GM20000 (cell line): ENCODE data around the gene CD180.

Experiments
- DNase-seq: peaks from one replicate; pipeline ENCODE4 v3.0.0; 2012; ENCODE audit warnings: low spot score
- TF ChIP-seq, protein P1 (sequence below): IDR thresholded peaks from 2 replicates; pipeline ENCODE4 v1.5.1; 2012; ENCODE audit warnings: mild to moderate bottlenecking, control low read depth; ENCODE audit errors: extremely low read depth, missing control alignments

Gene CD180

DNA sequence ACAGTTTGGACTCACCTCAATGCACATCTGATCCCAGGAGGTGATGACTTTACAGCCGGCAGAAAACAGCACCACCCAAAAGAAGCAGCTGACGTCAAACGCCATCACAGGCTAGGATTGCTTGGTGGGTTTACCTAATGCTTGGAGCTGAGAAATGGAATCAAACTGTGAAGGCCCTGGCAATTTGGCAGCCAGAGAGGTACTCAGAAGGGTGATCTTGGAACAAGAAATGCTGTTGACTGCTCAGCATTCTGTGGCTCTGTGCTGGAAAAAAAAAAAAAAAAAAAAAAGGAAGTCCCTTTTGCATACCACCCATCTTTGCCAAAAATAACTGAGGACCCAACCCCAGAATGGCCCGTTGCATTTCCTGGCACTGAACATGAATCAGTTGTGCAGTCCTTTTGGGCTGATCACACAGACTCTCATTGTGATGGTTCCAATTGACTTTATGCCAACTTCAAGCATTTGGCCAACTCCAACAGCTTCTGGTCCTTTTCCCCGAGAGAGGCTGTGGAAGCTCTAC is at the start of gene CD180:
TSS of gene CD180 (minus strand) at position 263 of the 523 bp plus-strand sequence. CDS start at position 105, 158 bp downstream.
- DNase-seq = no peak
- TF ChIP-seq, protein P1, sequence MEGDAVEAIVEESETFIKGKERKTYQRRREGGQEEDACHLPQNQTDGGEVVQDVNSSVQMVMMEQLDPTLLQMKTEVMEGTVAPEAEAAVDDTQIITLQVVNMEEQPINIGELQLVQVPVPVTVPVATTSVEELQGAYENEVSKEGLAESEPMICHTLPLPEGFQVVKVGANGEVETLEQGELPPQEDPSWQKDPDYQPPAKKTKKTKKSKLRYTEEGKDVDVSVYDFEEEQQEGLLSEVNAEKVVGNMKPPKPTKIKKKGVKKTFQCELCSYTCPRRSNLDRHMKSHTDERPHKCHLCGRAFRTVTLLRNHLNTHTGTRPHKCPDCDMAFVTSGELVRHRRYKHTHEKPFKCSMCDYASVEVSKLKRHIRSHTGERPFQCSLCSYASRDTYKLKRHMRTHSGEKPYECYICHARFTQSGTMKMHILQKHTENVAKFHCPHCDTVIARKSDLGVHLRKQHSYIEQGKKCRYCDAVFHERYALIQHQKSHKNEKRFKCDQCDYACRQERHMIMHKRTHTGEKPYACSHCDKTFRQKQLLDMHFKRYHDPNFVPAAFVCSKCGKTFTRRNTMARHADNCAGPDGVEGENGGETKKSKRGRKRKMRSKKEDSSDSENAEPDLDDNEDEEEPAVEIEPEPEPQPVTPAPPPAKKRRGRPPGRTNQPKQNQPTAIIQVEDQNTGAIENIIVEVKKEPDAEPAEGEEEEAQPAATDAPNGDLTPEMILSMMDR = no peak

DNA sequence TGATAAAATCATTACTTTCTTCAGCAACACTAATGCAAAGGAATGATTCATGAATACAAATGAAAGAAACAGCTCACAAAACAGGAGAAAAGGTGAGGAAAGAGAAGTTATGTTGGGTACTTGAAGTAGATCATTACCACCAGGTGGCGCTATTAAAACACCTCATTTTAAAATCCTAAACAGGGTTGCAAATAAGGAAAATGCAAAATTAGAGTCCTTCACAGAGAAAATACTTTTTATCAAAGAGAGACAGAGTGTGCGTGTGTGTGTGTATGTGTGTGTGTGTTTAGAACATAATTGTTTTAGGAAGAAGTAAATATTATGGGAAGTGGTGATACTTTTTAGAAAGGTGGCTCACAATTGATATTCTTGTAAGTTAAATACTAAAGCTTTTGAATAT is 49.5 kb upstream of the CD180 start:
- TF ChIP-seq, protein P1 = peak; percentile 40
- DNase-seq = peak; percentile 28

DNA sequence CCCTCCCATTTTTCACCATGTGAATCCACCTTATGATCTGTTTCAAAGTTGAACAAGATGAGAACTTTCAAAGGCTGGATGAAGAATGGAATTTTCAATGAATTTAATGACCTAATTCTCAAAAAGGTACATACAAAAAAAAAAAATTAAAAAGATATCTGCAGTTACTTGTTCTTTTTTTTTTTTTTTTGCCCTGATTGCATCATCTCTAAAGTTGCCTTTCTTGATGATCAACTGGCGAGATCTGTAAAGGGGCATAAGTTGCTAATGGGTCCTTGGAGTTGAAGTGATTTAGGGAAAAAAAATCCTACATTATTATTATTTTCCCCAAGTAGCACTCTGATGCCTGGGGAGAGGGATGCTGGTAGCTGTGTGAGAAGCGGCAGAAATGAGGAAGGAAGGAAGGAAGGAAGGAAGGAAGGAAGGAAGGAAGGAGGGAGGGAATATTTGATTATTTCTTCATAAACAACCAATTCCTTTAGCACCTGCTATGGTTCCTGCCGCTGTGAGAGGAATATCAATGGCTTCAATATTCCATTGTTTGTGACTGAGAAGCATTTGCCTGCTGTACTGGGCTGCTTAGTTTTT is 48.8 kb upstream of the CD180 start:
- no peak for DNase-seq
- TF ChIP-seq, protein P1 = no peak

DNA sequence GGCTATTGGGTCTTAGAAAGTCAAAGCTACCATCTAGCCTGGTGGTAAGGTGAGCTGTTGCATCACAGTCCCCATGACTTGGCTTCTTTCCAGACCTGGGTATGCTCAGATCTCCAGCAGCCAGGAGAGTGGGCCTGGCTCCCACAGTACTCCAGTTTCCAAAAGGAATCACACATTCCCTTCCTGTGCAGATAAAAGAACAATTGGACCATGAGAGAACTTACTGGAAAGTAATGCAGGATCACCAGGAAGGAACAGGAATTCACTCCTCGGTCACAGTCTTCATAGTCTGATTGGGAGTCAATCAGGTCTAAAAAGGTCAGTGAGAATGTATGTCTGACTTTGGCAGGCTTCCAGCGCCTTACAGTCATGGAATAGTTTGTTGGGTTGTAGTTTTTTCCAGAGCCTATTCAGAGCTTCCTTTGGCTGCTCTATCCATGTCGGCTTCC is 47.8 kb upstream of the CD180 start:
- DNase-seq = no peak
- TF ChIP-seq, protein P1 = no peak

DNA sequence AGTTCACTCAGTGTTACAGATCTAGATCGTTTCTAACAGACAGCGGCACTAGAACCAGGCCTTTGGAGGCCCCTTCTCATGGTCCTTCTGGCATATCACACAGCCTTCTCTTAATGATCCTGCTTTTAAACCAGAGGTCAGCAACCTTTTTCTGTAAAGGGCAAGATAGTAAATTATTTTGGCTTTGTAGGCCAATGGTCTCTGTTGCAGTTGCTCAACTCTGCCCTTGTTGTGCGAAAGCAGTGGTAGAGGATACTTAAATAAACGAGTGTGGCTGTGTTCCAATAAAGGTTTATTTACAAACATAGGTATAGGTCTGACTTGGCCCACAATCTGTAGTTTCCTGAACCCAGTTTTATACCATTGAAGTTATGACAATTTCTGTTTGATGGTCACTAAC is 47.3 kb upstream of the CD180 start:
- TF ChIP-seq, protein P1 = no peak
- no peak for DNase-seq

DNA sequence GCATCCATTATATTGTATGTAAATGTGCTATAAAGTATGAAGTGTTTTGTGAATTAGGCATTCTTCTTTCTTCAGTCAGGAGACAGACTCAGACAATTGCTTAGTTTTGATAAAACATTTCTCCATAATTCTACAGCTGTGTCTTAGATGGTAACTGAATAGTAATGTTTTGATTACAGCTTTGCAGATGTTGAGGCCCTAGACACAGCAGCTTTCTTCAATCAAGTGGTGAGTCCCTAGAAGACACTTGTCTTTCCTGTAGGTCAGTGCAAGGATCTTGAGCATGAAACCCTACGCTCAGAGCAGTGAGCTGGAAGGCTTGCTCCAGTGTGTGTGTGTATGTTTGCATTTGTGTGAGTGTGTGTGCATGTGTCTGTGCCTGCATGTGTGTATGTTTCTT is 46.8 kb upstream of the CD180 start:
- TF ChIP-seq, protein P1 = no peak
- no peak for DNase-seq

DNA sequence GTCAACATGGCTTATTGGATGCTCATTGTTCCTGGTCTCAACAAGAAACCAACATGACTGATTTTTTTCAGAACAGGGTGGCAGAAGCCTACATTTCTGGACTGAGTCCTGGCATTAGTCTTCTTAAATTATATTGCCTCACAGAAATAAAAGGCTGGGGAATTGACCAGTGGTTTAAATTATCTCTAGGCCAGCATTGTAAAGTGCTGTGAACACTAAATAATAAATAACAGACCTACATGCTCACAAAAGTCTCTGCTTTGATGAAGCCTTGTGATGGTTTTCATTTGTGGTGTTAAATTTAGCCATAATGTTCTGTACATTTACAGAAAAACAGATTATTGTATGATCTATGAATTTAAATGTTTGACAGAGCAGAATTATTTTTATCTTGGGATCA is 44.7 kb upstream of the CD180 start:
- TF ChIP-seq, protein P1 = no peak
- DNase-seq = no peak
